NCI-H460 (cell line): ENCODE results near the gene KIF3B. TPM values are rescaled to one million over a fixed set of nuclear protein-coding genes. Genes with fewer than 3 reads are reported as not detected.
"Not testable (repeated sequence)": the region's sequence is repeated elsewhere in the genome, so short reads cannot be mapped to it uniquely, and the experiment has no call there.

Source experiments
- DNase-seq: peaks from one replicate; pipeline ENCODE4 v3.0.0-alpha.2; 2016; ENCODE audit warnings: low read depth; ENCODE audit errors: extremely low read depth
- total RNA-seq: library from RNA; depleted of rRNA; stranded (reverse); fragments of >200 nt; shearing (Covaris generic); gene quantifications from 2 replicates; pipeline ENCODE4 v1.2.3, GENCODE V29; 2014

KIF3B gene
- total RNA-seq, 1 experiment from 2014 or later, result 25.4 TPM

DNA sequence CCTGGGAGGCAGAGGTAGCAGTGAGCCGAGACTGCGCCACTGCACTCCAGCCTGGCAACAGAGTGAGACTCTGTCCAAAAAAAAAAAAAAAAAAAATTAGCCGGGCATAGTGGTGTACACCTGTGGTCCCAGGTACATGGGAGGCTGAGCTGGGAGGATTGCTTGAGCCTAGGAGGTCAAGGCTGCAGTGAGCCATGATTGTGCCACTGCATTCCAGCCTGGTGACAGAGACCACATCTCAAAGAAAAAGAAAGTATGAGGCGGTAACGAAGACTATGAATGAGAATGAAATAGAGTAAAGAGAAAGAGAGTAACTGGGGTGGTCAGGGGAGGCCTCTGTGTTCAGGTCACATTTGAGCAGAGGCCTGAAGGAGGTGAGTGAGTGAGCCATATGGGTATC lies 31.2 kb upstream of the KIF3B start:
- not testable (repeated sequence) for DNase-seq

DNA sequence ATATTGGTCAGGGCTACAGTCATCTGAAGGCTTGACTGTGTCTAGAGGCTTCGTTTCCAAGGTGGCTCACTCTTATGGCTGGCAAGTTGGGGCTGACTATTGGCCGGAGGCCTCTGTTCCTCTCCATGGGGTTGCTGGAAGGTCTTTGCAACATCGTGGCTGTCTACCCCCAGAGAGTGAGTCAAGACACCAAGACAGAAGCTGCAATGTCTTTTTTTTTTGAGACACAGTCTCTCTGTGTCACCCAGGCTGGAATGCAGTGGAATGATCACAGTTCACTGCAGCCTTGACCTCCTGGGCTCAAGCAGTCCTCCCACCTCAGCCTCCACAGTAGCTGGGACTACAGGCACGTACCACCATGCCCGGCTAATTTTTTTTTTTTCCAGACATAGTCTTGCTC lies 29.4 kb upstream of the KIF3B start:
- no peak for DNase-seq

GRCh38 chr20:32249030-32249738 lies 28.3 kb upstream of the KIF3B start:
- no peak for DNase-seq

- no peak for DNase-seq
Measured at GRCh38 chr20:32251470-32251869, 26.0 kb upstream of the KIF3B start.

DNA sequence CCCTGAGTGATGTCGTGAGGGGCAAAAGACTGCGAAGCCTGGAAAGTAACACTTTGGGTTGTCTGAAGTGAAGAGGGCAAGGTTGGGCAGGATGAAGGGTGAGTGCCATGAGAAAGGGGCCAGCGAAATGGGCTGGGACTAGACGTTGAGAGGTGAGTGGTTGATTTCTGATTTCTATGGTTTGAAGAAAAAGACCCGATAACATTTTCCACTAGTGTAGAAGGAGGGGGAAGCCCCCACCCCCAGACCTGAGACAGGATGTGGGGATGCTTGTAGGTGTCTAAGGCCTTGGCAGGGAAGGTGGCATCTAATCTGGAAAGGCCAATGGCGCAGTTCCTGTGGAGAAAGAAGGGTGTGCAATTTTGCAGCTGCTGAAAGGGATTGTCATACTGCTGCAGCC lies 25.3 kb upstream of the KIF3B start:
- DNase-seq, result no peak

DNA sequence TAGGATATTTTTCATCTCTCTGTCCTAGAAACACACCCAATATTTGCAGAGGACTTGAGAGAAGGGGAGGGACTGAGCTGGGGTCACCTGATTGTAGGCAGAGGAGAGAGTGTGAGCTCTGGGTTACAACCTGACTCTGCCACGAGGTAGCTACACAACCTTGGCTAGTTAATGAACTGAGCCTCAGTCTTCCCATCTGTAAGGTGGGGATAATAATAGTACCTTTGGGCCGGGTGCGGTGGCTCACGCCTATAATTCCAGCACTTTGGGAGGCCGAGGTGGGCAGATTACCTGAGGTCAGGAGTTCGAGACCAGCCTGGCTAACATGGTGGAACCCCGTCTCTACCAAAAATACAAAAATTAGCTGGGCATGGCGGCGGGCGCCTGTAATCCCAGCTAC lies 16.5 kb upstream of the KIF3B start:
- DNase-seq, result not testable (repeated sequence)

DNA sequence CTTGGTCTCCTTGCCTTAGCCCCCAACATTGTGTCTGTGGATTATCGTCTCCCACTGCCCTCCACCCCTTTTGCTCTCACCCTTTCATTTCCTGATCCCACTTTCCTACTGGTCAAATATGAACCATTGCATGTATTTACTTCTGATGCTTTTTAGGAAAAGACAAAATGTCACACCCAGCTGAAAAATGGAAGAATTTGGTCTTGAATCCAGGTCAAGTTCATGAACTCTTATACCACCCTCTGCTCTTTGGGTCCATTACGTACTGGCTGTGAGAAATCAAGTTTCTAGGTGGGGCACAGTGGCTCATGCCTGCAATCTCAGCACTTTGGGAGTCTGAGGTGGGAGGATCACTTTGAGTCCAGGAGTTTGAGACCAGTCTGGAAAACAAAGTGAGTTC lies 15.8 kb upstream of the KIF3B start:
- DNase-seq, result no peak

GRCh38 chr20:32263398-32263954 lies 14.0 kb upstream of the KIF3B start:
- no peak for DNase-seq

GRCh38 chr20:32271620-32272019 lies 5.8 kb upstream of the KIF3B start:
- DNase-seq, result no peak

DNA sequence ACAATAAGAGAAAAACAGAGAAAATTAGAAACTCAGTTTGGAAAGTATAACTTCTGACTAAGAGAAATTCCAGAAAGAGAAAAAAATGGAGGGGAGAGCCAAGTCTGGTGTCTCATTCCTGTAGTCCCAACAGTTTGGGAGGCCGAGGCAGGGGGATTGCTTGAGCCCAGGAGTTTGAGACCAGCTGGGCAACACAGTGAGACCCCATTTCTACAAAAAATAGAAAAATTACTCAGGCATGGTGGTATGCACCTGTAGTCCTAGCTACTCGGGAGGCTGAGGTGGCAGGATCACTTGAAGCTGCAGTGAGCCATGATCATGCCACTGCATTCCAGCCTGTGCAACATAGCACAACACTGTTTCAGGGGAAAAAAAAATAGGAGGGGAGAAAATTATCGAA lies 3.1 kb upstream of the KIF3B start:
- DNase-seq, result no peak

DNA sequence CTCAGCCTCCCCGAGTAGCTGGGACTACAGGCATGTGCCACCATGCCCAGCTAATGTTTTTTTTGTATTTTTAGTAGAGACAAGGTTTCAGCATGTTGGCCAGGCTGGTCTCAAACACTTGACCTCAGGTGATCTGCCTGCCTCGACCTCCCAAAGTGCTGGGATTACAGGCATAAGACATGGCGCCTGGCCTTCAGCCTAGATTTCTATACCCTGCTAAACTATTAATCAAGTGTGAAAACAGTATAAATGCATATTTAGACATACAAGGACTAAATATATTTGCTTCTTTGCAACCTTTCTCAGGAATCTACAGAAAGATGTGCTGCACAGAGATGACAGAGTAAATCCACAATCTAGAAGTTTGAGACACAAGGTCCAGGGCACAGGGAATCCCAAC lies 2.3 kb upstream of the KIF3B start:
- not testable (repeated sequence) for DNase-seq

GRCh38 chr20:32278199-32278643 lies 770 bp downstream of the KIF3B start:
- no peak for DNase-seq

DNA sequence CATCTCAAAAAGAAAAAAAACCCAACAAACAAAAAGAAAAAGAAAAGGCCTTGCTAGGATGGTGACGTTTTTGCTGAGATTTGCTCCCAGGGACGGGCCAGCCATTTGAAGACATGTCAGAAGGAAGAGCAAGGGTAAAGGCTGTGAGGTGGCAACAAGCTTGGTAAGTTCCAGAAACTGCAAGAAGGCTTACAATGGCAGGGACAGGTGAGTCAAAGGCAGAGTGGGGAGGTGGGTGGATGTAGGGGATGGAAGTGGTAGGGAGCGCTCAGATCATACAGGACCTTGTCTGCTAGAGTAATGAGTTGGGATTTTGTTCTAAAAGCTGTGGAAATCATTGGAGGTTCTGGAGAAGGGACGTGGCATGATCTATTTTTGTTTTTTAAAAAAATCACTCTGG lies 4.3 kb downstream of the KIF3B start:
- no peak for DNase-seq

- DNase-seq, result no peak
Measured at GRCh38 chr20:32282461-32282860, 5.0 kb downstream of the KIF3B start.

- no peak for DNase-seq
Measured at GRCh38 chr20:32285082-32285620, 7.7 kb downstream of the KIF3B start.

DNA sequence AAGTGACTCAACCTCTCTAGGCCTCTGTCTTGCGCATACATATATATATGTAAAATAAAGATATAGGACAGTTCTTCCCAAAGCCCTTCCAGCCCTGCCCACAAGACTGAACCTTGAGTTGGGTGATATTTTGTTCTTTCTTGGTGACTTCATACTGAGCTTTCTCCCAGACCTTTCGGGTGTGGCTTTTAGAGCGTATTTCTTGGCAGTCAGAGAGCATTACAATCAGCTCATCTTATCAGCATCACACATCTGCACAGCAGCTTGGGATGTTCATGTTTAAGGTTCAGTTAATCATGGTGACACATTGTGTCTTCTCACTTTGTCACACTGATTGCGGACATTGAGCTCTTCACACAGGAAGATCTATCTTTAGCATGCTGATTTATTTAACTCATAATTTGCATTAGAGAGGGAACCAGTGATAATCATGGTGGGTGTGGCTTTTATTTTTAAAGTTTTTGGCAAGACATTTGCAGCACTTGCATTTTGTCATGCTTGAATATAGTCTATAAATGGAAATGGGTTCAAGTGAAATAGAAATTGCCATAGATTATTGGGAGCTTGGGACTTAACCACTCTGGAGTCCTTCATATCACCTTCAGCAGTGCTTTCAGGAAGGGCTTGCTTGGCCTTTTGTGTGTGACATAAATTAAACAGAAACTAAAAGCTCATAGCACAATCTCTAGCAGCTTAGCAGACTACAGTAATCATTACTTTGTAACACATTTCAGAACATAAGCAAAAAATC lies 8.3 kb downstream of the KIF3B start:
- DNase-seq, result peak; percentile 23

GRCh38 chr20:32287231-32287638 lies 9.8 kb downstream of the KIF3B start:
- no peak for DNase-seq

GRCh38 chr20:32288225-32288849 lies 10.9 kb downstream of the KIF3B start:
- DNase-seq, result no peak

DNA sequence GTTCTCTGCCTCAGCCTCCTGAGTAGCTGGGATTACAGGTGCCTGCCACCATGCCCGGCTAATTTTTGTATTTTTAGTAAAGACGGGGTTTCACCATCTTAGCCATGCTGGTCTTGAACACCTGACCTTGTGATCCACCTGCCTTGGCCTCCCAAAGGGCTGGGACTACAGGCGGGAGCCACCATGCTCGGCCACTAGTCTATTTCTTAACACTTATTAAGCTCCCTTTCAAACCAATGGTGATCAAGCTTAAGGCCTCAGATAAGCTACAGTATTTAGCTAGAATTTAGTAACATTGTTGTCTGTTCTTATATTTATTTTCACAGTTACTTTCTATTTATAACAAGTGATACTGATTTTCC lies 11.8 kb downstream of the KIF3B start:
- DNase-seq, result not testable (repeated sequence)

- no peak for DNase-seq
Measured at GRCh38 chr20:32289661-32290431, 12.4 kb downstream of the KIF3B start.
